GM19035 (cell line): ENCODE data around the gene UBE3C.
"Not testable (repeated sequence)": the region's sequence is repeated elsewhere in the genome, so short reads cannot be mapped to it uniquely, and the experiment has no call there.

Experiments
- ATAC-seq: cut with Tn5 transposase; IDR thresholded peaks from one replicate; pipeline ENCODE4 v1.9.1; 2021; ENCODE audit not compliant: unreplicated experiment

Gene UBE3C

GRCh38 chr7:157233677-157234076 lies 95.0 kb downstream of the UBE3C start:
- ATAC-seq, result no peak

GRCh38 chr7:157234271-157234670 lies 95.5 kb downstream of the UBE3C start:
- ATAC-seq, result no peak

DNA sequence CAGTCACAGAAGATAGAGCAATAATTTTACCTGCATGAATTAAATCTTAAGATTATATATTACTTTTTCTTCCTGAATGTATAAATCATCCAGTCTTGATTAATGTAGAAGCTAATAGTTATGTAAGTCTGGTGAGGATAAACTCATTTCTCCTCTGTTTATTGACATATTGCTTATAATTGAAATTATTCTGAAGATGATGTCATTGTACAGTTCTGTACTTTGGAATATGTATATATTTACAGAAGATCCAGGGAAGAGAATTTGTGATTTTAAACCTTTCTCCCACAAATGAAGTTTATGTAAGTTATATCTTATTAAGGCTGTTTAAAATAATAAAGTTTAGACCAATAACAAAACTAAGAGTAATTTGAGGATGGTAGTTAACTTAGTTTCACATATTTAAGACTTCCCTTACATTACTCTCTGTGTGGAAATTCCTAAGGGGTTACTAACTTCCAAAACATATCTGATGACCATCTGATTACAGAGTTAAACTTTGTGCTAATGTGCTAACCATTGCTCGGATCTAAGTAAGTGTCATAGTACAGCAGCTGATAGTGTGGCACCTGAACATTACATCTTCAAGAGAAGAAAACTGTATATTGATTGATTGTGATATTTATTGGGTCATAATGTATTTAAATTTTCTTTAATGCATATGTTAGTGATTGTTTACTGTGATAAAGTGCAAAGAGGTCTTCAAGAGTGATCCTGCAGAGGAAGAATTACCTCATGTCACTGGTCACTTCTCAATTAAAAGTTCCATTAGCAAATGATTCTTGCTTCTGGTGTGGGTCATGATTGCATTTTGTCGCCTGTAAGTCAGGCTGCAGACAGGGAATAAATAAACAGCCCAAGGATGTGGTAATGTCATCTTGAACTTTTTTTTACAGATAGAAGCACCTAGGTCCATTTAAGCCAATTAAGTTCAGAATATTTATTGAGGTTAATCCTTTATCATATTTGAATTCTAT lies 96.9 kb downstream of the UBE3C start:
- ATAC-seq, result no peak

- no peak for ATAC-seq
Measured at GRCh38 chr7:157238087-157238486, 99.4 kb downstream of the UBE3C start.

GRCh38 chr7:157239571-157240270 lies 101.0 kb downstream of the UBE3C start:
- ATAC-seq, result no peak

DNA sequence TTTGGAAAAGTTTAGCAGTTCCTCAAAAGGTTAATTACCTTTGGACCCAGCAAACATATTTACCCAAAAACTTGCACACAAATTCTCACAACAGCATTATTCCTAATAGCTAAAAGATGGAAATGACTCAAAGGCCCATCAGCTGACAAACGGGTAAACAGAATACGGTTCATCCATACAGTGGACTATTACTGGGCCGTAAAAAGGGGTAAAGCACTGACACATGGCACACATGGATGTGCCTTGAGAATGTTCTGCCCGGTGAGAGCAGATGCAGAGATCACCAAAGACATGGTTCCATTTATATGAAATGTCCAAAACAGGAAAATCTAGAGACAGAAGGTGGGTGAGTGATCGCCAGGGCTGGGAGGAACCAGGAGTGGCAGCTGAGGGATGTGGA lies 102.9 kb downstream of the UBE3C start:
- no peak for ATAC-seq

- ATAC-seq, result no peak
Measured at GRCh38 chr7:157244516-157245294, 106.0 kb downstream of the UBE3C start.

DNA sequence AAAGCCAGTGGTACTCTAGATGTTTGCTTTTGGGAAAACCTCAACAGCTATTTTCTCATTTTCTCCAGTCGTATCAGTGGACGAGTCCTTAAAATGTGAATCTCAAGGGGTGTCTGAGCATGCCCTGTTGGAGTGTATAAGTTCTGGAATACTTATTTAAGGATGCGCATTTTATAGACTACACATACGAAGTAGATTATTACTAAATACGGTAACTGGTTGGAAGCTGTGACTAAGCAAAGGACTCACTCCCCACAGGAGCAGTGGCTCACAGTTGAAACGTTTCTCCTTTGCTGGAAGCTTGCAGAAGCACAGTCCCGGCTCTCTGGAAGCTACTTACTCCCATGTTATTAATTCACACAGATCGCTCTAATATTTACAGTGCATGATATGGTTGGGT lies 107.3 kb downstream of the UBE3C start:
- no peak for ATAC-seq

- no peak for ATAC-seq
Measured at GRCh38 chr7:157248659-157249058, 109.9 kb downstream of the UBE3C start.

DNA sequence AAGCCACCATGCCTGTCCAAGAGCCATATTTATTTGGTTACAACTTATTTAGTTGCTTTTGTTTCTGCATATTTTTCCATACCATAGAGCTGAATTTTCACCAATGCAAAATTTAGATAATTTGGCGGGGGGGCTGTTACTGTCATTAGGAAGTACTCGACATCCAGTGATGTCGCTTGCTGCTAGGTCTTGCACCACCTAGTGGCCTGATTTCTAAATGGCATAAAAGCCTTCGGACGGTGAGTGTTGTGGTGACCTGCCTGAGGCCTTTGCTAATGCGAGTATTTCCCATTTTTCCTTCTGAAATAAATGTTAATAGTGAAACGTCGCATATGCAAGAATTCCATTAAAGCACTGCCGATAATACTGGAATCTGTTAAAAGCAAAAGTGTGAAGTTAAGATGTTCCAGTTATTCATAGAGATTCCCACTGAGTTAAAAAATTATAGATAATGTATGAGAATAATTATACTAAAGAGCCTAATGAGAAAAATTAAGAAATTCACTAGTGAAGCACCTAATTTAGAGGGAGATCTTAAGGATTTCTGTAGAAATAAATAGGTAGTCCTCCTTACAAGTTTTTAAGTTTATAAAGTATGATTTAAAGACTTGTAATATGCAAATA lies 112.0 kb downstream of the UBE3C start:
- ATAC-seq, result no peak

- ATAC-seq, result not testable (repeated sequence)
Measured at GRCh38 chr7:157251817-157252216, 113.1 kb downstream of the UBE3C start.

DNA sequence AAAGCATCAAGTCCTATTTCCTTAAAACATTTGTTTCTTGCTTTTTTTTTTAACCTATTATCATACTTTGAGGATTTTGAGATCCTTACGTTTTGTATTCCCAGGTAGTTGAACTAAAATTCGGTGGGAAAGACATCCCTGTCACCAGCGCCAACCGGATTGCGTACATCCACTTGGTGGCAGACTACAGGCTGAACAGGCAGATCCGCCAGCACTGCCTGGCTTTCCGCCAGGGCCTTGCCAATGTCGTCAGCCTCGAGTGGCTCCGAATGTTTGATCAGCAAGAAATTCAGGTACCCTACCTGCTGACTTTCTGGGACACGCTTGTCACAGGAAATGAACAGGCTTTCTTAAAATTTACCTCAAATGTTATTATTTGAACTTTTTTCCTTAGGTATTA lies 115.1 kb downstream of the UBE3C start:
- ATAC-seq, result no peak

GRCh38 chr7:157254781-157255180 lies 116.1 kb downstream of the UBE3C start:
- ATAC-seq, result not testable (repeated sequence)

DNA sequence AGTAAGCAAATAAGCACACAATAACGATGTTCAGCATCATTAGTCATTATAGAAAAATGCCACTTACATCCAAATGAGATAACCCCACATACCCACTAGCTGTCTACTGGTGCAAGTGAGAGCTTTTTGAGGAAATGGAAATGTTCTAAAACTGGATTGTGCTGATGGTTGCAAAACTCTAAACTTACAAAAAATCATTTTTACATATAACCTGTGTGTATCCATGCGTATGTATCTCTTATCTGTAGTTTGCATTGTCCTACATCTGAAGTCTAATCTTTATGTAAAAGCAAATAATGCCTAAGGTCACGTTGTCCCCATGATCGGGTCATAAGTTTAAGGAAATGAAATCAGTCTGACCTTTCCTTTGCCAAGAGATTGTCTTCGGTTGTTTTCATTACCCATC lies 116.5 kb downstream of the UBE3C start:
- no peak for ATAC-seq

GRCh38 chr7:157263156-157263555 lies 124.4 kb downstream of the UBE3C start:
- no peak for ATAC-seq

GRCh38 chr7:157265051-157265450 lies 126.3 kb downstream of the UBE3C start:
- ATAC-seq, result no peak

DNA sequence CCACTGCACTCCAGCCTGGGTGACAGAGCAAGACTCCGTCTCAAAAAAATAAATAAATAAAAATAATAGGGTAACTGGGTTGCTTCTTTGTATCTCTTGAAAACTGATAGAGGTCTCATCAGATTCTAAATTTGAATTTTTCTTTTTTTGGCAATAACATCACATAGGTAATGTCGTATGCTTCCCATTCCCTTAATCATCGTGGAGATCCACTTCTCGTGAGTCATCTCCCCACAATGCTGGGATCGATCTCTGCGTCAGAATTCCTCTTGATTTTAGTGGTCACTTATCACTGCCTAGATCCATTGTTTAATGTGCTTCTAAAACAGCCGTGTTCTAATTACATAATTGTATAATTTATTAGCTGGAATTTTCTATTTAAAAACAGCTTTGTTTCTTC lies 127.5 kb downstream of the UBE3C start:
- no peak for ATAC-seq

GRCh38 chr7:157267516-157267915 lies 128.8 kb downstream of the UBE3C start:
- ATAC-seq, result no peak

DNA sequence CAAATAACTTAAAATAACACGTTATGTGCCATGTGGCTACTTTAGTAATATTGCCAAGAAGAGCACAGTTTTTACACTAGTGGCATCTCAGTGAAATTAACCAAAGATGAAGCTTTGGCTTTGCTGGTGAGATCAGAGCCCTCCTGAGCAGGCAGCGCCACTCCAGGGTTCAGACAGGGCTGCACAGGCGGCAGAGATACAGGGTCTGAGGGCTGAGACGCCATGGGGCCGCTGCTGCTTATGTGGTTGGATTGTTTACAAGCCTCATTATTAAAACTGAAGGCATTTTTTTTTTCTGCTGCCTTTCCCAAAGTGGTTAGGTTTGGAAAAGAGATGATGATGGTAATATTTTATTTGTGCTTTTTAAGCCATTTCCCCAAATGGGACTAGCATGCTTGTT lies 129.2 kb downstream of the UBE3C start:
- ATAC-seq, result no peak

GRCh38 chr7:157268540-157268939 lies 129.8 kb downstream of the UBE3C start:
- no peak for ATAC-seq
